Neural cell (in vitro differentiated cells): ENCODE measurements around the gene ZBTB2.

Experiments
- EZH2 ChIP-seq: fragments of 200-600, 300-800 bp; shearing (Covaris generic), sonication (generic); IDR thresholded peaks from 2 replicates; pipeline ENCODE4 v1.6.1; 2014; ENCODE audit warnings: antibody characterized with exemption, low read length, borderline replicate concordance, mild to moderate bottlenecking; ENCODE audit not compliant: insufficient read depth, poor library complexity, severe bottlenecking
- MXI1 ChIP-seq: fragments of 450-650 bp; conservative IDR thresholded peaks from 2 replicates; pipeline ENCODE4 v1.6.1; 2014; ENCODE audit warnings: antibody characterized with exemption, mild to moderate bottlenecking; ENCODE audit not compliant: poor library complexity, severe bottlenecking
- POLR2AphosphoS5 ChIP-seq: IDR thresholded peaks from 2 replicates; pipeline ENCODE4 v1.6.1; 2012
- RAD21 ChIP-seq: fragments of 450-650 bp; conservative IDR thresholded peaks from 2 replicates; pipeline ENCODE4 v1.6.1; 2014; ENCODE audit warnings: antibody characterized with exemption, mild to moderate bottlenecking, moderate library complexity
- SMC3 ChIP-seq: fragments of 450-650 bp; conservative IDR thresholded peaks from 2 replicates; pipeline ENCODE4 v1.6.1; 2014; ENCODE audit warnings: antibody characterized with exemption, mild to moderate bottlenecking, moderate library complexity; ENCODE audit not compliant: poor library complexity
- TAF1 ChIP-seq: IDR thresholded peaks from 2 replicates; pipeline ENCODE4 v1.6.1; 2012; ENCODE audit warnings: low read depth
- TF ChIP-seq, protein P1 (sequence below): fragments of 450-650 bp; IDR thresholded peaks from 2 replicates; pipeline ENCODE4 v1.5.1; 2014; ENCODE audit warnings: antibody characterized with exemption, mild to moderate bottlenecking, moderate library complexity; ENCODE audit not compliant: poor library complexity, severe bottlenecking
- TF ChIP-seq, protein P2 (sequence below): IDR thresholded peaks from 2 replicates; pipeline ENCODE4 v1.6.1; 2012; ENCODE audit warnings: borderline replicate concordance

DNA sequence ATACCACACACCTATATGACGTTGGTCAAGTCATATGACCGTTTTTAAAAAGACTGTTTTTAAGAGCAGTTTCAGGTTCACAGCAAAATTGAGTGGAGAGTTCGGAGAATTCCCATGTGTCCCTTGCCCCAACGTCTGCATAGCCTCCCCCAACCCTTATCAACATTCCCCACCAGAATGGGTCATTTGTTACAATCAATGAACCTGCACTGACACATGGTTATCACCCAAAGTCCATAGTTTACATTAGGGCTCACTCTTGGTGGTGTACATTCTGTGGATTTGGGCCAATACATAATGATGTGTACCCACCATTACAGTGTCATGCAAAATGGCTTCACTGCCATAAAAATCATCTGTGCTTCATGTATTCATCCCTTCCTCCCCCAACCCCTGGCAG is 52.0 kb downstream of the ZBTB2 start:
- TF ChIP-seq, protein P1, sequence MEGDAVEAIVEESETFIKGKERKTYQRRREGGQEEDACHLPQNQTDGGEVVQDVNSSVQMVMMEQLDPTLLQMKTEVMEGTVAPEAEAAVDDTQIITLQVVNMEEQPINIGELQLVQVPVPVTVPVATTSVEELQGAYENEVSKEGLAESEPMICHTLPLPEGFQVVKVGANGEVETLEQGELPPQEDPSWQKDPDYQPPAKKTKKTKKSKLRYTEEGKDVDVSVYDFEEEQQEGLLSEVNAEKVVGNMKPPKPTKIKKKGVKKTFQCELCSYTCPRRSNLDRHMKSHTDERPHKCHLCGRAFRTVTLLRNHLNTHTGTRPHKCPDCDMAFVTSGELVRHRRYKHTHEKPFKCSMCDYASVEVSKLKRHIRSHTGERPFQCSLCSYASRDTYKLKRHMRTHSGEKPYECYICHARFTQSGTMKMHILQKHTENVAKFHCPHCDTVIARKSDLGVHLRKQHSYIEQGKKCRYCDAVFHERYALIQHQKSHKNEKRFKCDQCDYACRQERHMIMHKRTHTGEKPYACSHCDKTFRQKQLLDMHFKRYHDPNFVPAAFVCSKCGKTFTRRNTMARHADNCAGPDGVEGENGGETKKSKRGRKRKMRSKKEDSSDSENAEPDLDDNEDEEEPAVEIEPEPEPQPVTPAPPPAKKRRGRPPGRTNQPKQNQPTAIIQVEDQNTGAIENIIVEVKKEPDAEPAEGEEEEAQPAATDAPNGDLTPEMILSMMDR = no peak
- TF ChIP-seq POLR2AphosphoS5 (no peak), TAF1 (no peak), RAD21 (no peak), MXI1 (no peak), EZH2 (no peak), SMC3 (no peak)
- TF ChIP-seq, protein P2, sequence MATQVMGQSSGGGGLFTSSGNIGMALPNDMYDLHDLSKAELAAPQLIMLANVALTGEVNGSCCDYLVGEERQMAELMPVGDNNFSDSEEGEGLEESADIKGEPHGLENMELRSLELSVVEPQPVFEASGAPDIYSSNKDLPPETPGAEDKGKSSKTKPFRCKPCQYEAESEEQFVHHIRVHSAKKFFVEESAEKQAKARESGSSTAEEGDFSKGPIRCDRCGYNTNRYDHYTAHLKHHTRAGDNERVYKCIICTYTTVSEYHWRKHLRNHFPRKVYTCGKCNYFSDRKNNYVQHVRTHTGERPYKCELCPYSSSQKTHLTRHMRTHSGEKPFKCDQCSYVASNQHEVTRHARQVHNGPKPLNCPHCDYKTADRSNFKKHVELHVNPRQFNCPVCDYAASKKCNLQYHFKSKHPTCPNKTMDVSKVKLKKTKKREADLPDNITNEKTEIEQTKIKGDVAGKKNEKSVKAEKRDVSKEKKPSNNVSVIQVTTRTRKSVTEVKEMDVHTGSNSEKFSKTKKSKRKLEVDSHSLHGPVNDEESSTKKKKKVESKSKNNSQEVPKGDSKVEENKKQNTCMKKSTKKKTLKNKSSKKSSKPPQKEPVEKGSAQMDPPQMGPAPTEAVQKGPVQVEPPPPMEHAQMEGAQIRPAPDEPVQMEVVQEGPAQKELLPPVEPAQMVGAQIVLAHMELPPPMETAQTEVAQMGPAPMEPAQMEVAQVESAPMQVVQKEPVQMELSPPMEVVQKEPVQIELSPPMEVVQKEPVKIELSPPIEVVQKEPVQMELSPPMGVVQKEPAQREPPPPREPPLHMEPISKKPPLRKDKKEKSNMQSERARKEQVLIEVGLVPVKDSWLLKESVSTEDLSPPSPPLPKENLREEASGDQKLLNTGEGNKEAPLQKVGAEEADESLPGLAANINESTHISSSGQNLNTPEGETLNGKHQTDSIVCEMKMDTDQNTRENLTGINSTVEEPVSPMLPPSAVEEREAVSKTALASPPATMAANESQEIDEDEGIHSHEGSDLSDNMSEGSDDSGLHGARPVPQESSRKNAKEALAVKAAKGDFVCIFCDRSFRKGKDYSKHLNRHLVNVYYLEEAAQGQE = no peak
